MCF 10A (cell line): ENCODE data around the gene HPCAL1. TPM values are rescaled to one million over a fixed set of nuclear protein-coding genes. Genes with fewer than 3 reads are reported as not detected.

ENCODE experiments used
- BruUV-seq: library from RNA; stranded (reverse); fragments of 400-500 nt; replicated peaks from 2 replicates; lab custom pipeline; 2021; lab: Mats Ljungman, UMichigan
- CTCF ChIA-PET: fragments of 300-600 bp; sonication (Branson Sonifier 250); formaldehyde crosslinking; extraction: SDS; loops from one replicate; lab custom pipeline; 2021; ENCODE audit warnings: antibody characterized with exemption, inconsistent platforms; lab: Yijun Ruan, JAX
- POLR2A ChIA-PET: fragments of 300-600, 350-650 bp; sonication (Branson Sonifier 250); formaldehyde crosslinking; extraction: SDS; loops from one replicate; lab custom pipeline; 2020; ENCODE audit warnings: antibody characterized with exemption, inconsistent platforms; lab: Yijun Ruan, JAX
- DNase-seq: peaks from one replicate; pipeline ENCODE4 v3.0.0-alpha.2; 2018; ENCODE audit not compliant: unreplicated experiment
- H3K27ac Mint-ChIP-seq: one replicate; pipeline ENCODE4 v1.8.0; 2022; ENCODE audit warnings: mild to moderate bottlenecking, low read depth, mixed read lengths; ENCODE audit not compliant: unreplicated experiment
- H3K27me3 Mint-ChIP-seq: one replicate; pipeline ENCODE4 v1.8.0; 2022; ENCODE audit warnings: mixed read lengths; ENCODE audit not compliant: insufficient read depth, unreplicated experiment
- H3K36me3 Mint-ChIP-seq: one replicate; pipeline ENCODE4 v1.8.0; 2022; ENCODE audit warnings: mild to moderate bottlenecking, moderate library complexity, mixed read lengths; ENCODE audit not compliant: insufficient read depth, unreplicated experiment
- H3K4me1 Mint-ChIP-seq: one replicate; pipeline ENCODE4 v1.8.0; 2022; ENCODE audit warnings: mixed read lengths; ENCODE audit not compliant: insufficient read depth, unreplicated experiment
- H3K4me3 Mint-ChIP-seq: one replicate; pipeline ENCODE4 v1.8.0; 2022; ENCODE audit warnings: mild to moderate bottlenecking, moderate library complexity, mixed read lengths; ENCODE audit not compliant: unreplicated experiment
- H3K9me3 Mint-ChIP-seq: one replicate; pipeline ENCODE4 v1.8.0; 2022; ENCODE audit warnings: mixed read lengths; ENCODE audit not compliant: unreplicated experiment
- CTCF ChIP-seq: fragments of 200-600 bp; IDR thresholded peaks from one replicate; pipeline ENCODE4 v1.8.0; 2022; ENCODE audit warnings: antibody characterized with exemption, mild to moderate bottlenecking; ENCODE audit not compliant: unreplicated experiment
- intact Hi-C: fragments of 100-400 bp; cut with micrococcal nuclease; formaldehyde crosslinking; loops from 2 replicates; pipeline ENCODE4 v1.14.1; 2022
- total RNA-seq: library from RNA; stranded (reverse); gene quantifications from 2 replicates; pipeline ENCODE4 v1.2.3, GENCODE V29; 2022

HPCAL1 gene
- total RNA-seq, 1 experiment from 2014 or later: 144 TPM

DNA sequence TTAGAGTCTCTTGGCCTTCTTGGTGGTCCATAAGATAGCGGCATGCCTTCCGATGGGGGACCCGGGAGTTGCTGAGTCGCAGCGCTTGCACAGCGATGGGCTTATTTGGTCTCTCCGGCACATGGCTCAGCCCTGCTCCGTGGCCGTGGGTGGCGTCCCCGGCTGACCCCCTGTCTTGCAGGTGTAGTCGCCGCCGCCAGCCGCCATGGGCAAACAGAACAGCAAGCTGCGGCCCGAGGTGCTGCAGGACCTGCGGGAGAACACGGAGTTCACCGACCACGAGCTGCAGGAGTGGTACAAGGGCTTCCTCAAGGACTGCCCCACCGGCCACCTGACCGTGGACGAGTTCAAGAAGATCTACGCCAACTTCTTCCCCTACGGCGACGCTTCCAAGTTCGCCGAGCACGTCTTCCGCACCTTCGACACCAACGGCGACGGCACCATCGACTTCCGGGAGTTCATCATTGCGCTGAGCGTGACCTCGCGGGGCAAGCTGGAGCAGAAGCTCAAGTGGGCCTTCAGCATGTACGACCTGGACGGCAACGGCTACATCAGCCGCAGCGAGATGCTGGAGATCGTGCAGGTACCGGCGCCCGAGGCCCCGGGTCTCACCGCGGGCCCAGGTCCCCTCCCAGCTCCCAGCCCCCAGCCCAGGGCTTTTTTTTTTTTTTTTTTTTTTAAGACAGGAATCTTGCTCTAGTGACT is 117.0 kb downstream of the HPCAL1 start:
- Mint-ChIP-seq H3K4me1 (peaks cover 7% of the 10 kb centered on the region), H3K36me3 (peaks cover 53% of the 10 kb centered on the region), H3K4me3 (no peak overlapping the region), H3K27me3 (no peaks in the 10 kb centered on the region), H3K9me3 (no peaks in the 10 kb centered on the region), H3K27ac (no peak overlapping the region)
- POLR2A ChIA-PET: no interaction called here
- CTCF ChIA-PET: interaction anchor here (0.6 to 5.9 kb wide), 2 partner anchors 11 to 606 kb away, joined by 3 to 42 read pairs; no protein-coding TSS in a partner anchor
- BruUV-seq: no TSS peak
- intact Hi-C loops: no loop called here
- no peak for TF ChIP-seq CTCF
- no peak for DNase-seq

DNA sequence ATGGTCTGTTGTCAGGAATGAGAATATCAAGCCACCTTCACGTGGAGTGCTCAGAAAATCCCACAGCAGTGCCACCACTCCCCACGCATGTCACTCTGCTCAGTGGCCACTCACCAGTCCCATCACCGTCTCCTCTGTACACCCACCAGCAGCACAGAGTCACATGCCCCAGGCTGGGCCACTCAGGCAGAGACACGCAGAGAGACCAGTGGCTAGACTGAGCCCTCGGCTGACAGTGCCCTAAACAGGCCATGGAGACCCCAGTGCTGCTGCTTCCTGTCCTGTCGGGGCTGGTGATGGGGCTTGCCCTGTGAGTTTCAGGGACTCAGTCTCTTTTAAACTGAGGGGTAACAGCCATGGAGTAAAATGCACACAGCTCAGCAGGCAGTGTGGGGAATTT is 119.5 kb downstream of the HPCAL1 start:
- peaks cover 52% of the 10 kb centered on the region for H3K36me3 Mint-ChIP-seq
- H3K4me1 Mint-ChIP-seq: peaks cover 5% of the 10 kb centered on the region
- H3K4me3 Mint-ChIP-seq: no peak overlapping the region
- intact Hi-C loops: no loop called here
- TF ChIP-seq CTCF: no peak
- no peaks in the 10 kb centered on the region for H3K27me3 Mint-ChIP-seq
- CTCF ChIA-PET: interaction anchor here (5.9 kb wide), 1 partner anchor 14 kb away, joined by 42 read pairs; no protein-coding TSS in a partner anchor
- BruUV-seq: no TSS peak
- no peak for DNase-seq
- POLR2A ChIA-PET: interaction anchor here (0.6 kb wide), 1 partner anchor 100 kb away, joined by 4 read pairs; no protein-coding TSS in a partner anchor
- H3K27ac Mint-ChIP-seq: no peak overlapping the region
- no peaks in the 10 kb centered on the region for H3K9me3 Mint-ChIP-seq

GRCh38 chr2:10422732-10423399 is 120.2 kb downstream of the HPCAL1 start:
- Mint-ChIP-seq H3K27me3 (no peaks in the 10 kb centered on the region), H3K4me3 (no peak overlapping the region), H3K9me3 (no peaks in the 10 kb centered on the region), H3K36me3 (peaks cover 52% of the 10 kb centered on the region), H3K27ac (no peak overlapping the region), H3K4me1 (no peaks in the 10 kb centered on the region)
- BruUV-seq: no TSS peak
- DNase-seq: no peak
- TF ChIP-seq CTCF: no peak
- CTCF ChIA-PET: interaction anchor here (0.7 kb wide), 2 partner anchors 264 to 350 kb away, joined by 3 read pairs; no protein-coding TSS in a partner anchor
- intact Hi-C loops: no loop called here
- POLR2A ChIA-PET: interaction anchor here (0.6 kb wide), 1 partner anchor 101 kb away, joined by 4 read pairs; no protein-coding TSS in a partner anchor

GRCh38 chr2:10423400-10423774 is 120.7 kb downstream of the HPCAL1 start:
- POLR2A ChIA-PET: no interaction called here
- Mint-ChIP-seq H3K9me3 (no peaks in the 10 kb centered on the region), H3K36me3 (peaks cover 52% of the 10 kb centered on the region), H3K4me3 (no peak overlapping the region), H3K27me3 (no peaks in the 10 kb centered on the region), H3K27ac (no peak overlapping the region), H3K4me1 (no peaks in the 10 kb centered on the region)
- no peak for TF ChIP-seq CTCF
- intact Hi-C loops: no loop called here
- CTCF ChIA-PET: interaction anchor here (0.7 to 1.7 kb wide), 4 partner anchors 10 to 350 kb away, joined by 3 to 7 read pairs (median 4); no protein-coding TSS in a partner anchor
- no TSS peak for BruUV-seq
- no peak for DNase-seq
